ENCODE measurements around the gene AOPEP. TPM values are rescaled to one million over a fixed set of nuclear protein-coding genes. Genes with fewer than 3 reads are reported as not detected.

Gene AOPEP
- total RNA-seq, 1 donor from 2014 or later, result 25.8 TPM

- no peak for TF ChIP-seq CTCF (IDR thresholded peaks at IDR 0.05; ENCODE audit: partially characterized antibody, unreplicated experiment)
- peaks cover 2% of the 10 kb centered on the region for H3K9me3 Mint-ChIP-seq (ENCODE audit: unreplicated experiment)
- H3K27ac Mint-ChIP-seq (ENCODE audit: unreplicated experiment), result no peak overlapping the region
- H3K4me3 Mint-ChIP-seq (ENCODE audit: unreplicated experiment), result no peak overlapping the region
- no peak for DNase-seq
- H3K27me3 Mint-ChIP-seq (ENCODE audit: unreplicated experiment), result peaks cover 1% of the 10 kb centered on the region
- peaks cover 5% of the 10 kb centered on the region for H3K36me3 Mint-ChIP-seq (ENCODE audit: unreplicated experiment)
- peaks cover 10% of the 10 kb centered on the region for H3K4me1 Mint-ChIP-seq (ENCODE audit: low read depth, unreplicated experiment)
These were observed 92.7 kb downstream of the AOPEP start for GRCh38 chr9:94819161-94819687.

GRCh38 chr9:94821098-94821887 is 94.8 kb downstream of the AOPEP start:
- H3K27ac Mint-ChIP-seq (ENCODE audit: unreplicated experiment), result no peak overlapping the region
- H3K27me3 Mint-ChIP-seq (ENCODE audit: unreplicated experiment), result peaks cover 1% of the 10 kb centered on the region
- H3K4me1 Mint-ChIP-seq (ENCODE audit: low read depth, unreplicated experiment), result peaks cover 14% of the 10 kb centered on the region
- no peak for TF ChIP-seq CTCF (IDR thresholded peaks at IDR 0.05; ENCODE audit: partially characterized antibody, unreplicated experiment)
- H3K36me3 Mint-ChIP-seq (ENCODE audit: unreplicated experiment), result peaks cover 5% of the 10 kb centered on the region
- DNase-seq, result no peak
- H3K4me3 Mint-ChIP-seq (ENCODE audit: unreplicated experiment), result no peak overlapping the region
- H3K9me3 Mint-ChIP-seq (ENCODE audit: unreplicated experiment), result peaks cover 2% of the 10 kb centered on the region

GRCh38 chr9:94822273-94822672 is 95.8 kb downstream of the AOPEP start:
- TF ChIP-seq CTCF (IDR thresholded peaks at IDR 0.05; ENCODE audit: partially characterized antibody, unreplicated experiment), result no peak
- H3K4me3 Mint-ChIP-seq (ENCODE audit: unreplicated experiment), result no peak overlapping the region
- H3K36me3 Mint-ChIP-seq (ENCODE audit: unreplicated experiment), result peaks cover 5% of the 10 kb centered on the region
- H3K4me1 Mint-ChIP-seq (ENCODE audit: low read depth, unreplicated experiment), result peaks cover 19% of the 10 kb centered on the region
- no peak overlapping the region for H3K27ac Mint-ChIP-seq (ENCODE audit: unreplicated experiment)
- peaks cover 2% of the 10 kb centered on the region for H3K9me3 Mint-ChIP-seq (ENCODE audit: unreplicated experiment)
- H3K27me3 Mint-ChIP-seq (ENCODE audit: unreplicated experiment), result peaks cover 1% of the 10 kb centered on the region
- no peak for DNase-seq

- Mint-ChIP-seq H3K27ac (ENCODE audit: unreplicated experiment) (no peak overlapping the region), H3K4me1 (ENCODE audit: low read depth, unreplicated experiment) (peaks cover 23% of the 10 kb centered on the region), H3K27me3 (ENCODE audit: unreplicated experiment) (peaks cover 1% of the 10 kb centered on the region), H3K4me3 (ENCODE audit: unreplicated experiment) (no peak overlapping the region), H3K36me3 (ENCODE audit: unreplicated experiment) (peaks cover 5% of the 10 kb centered on the region), H3K9me3 (ENCODE audit: unreplicated experiment) (peaks cover 2% of the 10 kb centered on the region)
- DNase-seq, result no peak
- TF ChIP-seq CTCF (IDR thresholded peaks at IDR 0.05; ENCODE audit: partially characterized antibody, unreplicated experiment), result no peak
These were observed 97.2 kb downstream of the AOPEP start for GRCh38 chr9:94823710-94824109.

- peaks cover 2% of the 10 kb centered on the region for H3K9me3 Mint-ChIP-seq (ENCODE audit: unreplicated experiment)
- H3K4me1 Mint-ChIP-seq (ENCODE audit: low read depth, unreplicated experiment), result peaks cover 18% of the 10 kb centered on the region
These were observed 97.9 kb downstream of the AOPEP start for GRCh38 chr9:94824411-94824810.

More at GRCh38 chr9:94824411-94824810, 97.9 kb downstream of the AOPEP start:
- Mint-ChIP-seq H3K4me3 (ENCODE audit: unreplicated experiment) (no peak overlapping the region), H3K36me3 (ENCODE audit: unreplicated experiment) (peaks cover 5% of the 10 kb centered on the region), H3K27ac (ENCODE audit: unreplicated experiment) (no peak overlapping the region), H3K27me3 (ENCODE audit: unreplicated experiment) (peaks cover 1% of the 10 kb centered on the region)
- no peak for DNase-seq
- TF ChIP-seq CTCF (IDR thresholded peaks at IDR 0.05; ENCODE audit: partially characterized antibody, unreplicated experiment), result no peak
